Activated naive CD8-positive, alpha-beta T cell treated with anti-CD3 and anti-CD28 coated beads, Interleukin-2, amount 10 ng/mL, durations not matched to agents 7 days and 5 days (primary cell): ENCODE data around the gene CT83. TPM values are rescaled to one million over a fixed set of nuclear protein-coding genes. Genes with fewer than 3 reads are reported as not detected.

Experiments
- ATAC-seq: fragments of 150-1000 bp; cut with Tn5 transposase; one replicate; pipeline ENCODE4 v1.10.0; 2021; ENCODE audit warnings: low read depth, moderate library complexity
- POLR2A ChIA-PET: fragments of 350-600 bp; sonication (Branson Sonifier 250); formaldehyde crosslinking; loops from one replicate; lab custom pipeline; 2021; ENCODE audit warnings: antibody characterized with exemption; lab: Charles Lee
- DNase-seq: peaks from one replicate; pipeline ENCODE4 v3.0.0; 2021
- H3K27ac Mint-ChIP-seq: one replicate; pipeline ENCODE4 v1.8.0; 2022; ENCODE audit warnings: mild to moderate bottlenecking, mixed read lengths
- H3K27me3 Mint-ChIP-seq: one replicate; pipeline ENCODE4 v1.8.0; 2022; ENCODE audit warnings: mild to moderate bottlenecking, moderate library complexity, mixed read lengths
- H3K36me3 Mint-ChIP-seq: one replicate; pipeline ENCODE4 v1.8.0; 2021; ENCODE audit warnings: mild to moderate bottlenecking, mixed read lengths
- H3K4me1 Mint-ChIP-seq: one replicate; pipeline ENCODE4 v1.8.0; 2021; ENCODE audit warnings: mixed read lengths
- H3K4me3 Mint-ChIP-seq: one replicate; pipeline ENCODE4 v1.8.0; 2022; ENCODE audit warnings: mild to moderate bottlenecking, moderate library complexity, mixed read lengths
- H3K9me3 Mint-ChIP-seq: one replicate; pipeline ENCODE4 v1.8.0; 2021; ENCODE audit warnings: mixed read lengths
- total RNA-seq, 2 experiments: library from RNA; stranded (reverse); gene quantifications; one replicate each; pipeline ENCODE4 v1.2.3, GENCODE V29; 2021

The CT83 gene, protein sequence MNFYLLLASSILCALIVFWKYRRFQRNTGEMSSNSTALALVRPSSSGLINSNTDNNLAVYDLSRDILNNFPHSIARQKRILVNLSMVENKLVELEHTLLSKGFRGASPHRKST
- total RNA-seq = not detected

DNA sequence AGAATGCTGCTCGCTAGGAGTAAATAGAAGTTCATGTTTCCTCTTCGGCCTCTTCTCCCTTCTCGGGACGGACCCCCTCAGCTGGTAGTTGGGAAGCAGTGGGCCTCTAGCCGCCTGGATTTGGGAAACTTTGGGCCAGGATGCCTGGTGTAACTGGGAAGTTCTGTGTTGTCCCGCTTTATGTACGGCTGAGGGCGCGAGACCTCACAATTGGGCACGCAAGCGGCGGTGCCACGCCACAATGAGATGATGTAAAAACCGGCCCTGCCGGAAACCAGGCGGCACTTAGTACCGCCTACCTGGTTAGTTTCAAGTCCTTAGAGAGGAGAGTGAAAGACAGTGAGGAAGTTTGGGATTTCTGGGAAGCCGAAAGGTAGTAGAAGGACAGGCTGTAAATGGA lies at the start of gene CT83:
TSS of gene CT83 (minus strand) at position 155 of the 400 bp plus-strand sequence. CDS start at position 35, 120 bp downstream.
- no peaks in the 10 kb centered on the region for H3K36me3 Mint-ChIP-seq
- POLR2A ChIA-PET = no interaction called here
- no peak within 1 kb of the TSS for H3K4me3 Mint-ChIP-seq
- ATAC-seq (no peak), DNase-seq (no peak)
- no peaks in the 10 kb centered on the region for H3K9me3 Mint-ChIP-seq
- H3K27me3 Mint-ChIP-seq = no peaks in the 10 kb centered on the region
- H3K4me1 Mint-ChIP-seq = no peaks in the 10 kb centered on the region
- no peak within 1 kb of the TSS for H3K27ac Mint-ChIP-seq

DNA sequence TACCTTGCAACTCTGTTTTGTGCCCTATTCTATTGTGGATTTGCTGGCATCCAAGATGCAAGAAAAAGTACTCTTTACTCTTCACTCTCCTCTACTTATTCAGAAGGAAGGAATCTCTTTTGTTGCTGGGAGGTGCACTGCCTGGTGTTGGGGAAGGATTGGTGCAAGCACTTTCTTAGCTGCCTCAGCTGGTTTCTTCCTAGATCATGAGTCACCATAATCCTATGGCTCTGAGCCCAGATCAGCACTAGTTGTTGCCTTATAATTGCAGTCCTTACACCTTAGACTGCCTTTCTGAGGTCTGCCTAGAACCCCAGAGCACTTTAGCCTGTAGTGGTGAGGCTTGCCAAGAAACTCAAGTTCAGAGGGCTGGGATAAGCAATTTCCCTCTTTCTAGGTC lies 37.0 kb upstream of the CT83 start:
- H3K4me1 Mint-ChIP-seq = no peaks in the 10 kb centered on the region
- POLR2A ChIA-PET = no interaction called here
- no peak overlapping the region for H3K27ac Mint-ChIP-seq
- no peak overlapping the region for H3K4me3 Mint-ChIP-seq
- no peak for ATAC-seq
- H3K36me3 Mint-ChIP-seq = no peaks in the 10 kb centered on the region
- H3K9me3 Mint-ChIP-seq = no peaks in the 10 kb centered on the region
- no peak for DNase-seq
- no peaks in the 10 kb centered on the region for H3K27me3 Mint-ChIP-seq

DNA sequence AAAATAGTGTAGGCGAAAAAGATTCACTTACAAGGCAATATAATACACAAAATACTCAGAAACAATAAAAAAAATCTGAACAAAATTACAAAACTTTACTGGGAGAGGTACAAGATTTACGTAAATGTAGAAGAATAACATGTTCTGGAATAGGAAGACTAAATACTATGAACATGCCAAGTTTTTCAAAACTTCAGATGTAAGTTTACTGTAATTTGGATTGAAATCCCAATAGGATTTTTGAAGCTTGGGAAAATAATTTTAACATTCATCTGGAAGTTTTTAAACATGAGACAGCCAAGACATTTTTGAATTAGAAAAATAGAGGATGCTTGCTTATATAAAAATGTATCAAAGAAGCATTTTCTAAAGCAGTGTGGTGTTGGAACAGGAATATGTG lies 30.5 kb upstream of the CT83 start:
- Mint-ChIP-seq H3K27ac (no peak overlapping the region), H3K4me1 (no peaks in the 10 kb centered on the region), H3K9me3 (no peaks in the 10 kb centered on the region), H3K36me3 (no peaks in the 10 kb centered on the region), H3K27me3 (no peaks in the 10 kb centered on the region), H3K4me3 (no peak overlapping the region)
- POLR2A ChIA-PET = no interaction called here
- ATAC-seq (no peak), DNase-seq (no peak)

DNA sequence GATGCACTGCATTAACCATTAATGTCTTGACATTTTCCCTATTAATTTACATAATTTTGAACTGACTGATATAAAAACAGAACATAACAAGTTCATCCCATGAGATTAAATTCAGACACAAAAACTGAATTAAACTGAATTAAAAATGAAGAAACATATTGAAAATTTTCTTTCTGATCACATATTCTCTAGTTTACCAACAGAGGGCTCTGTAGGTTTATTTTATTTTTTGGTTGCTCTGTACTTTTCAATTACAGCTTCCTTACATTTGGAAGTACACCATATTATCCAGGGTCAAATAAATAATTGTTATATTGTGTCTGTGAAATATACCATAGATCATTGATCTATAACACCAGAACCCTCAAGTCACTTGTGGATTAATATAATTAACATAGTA lies 27.3 kb upstream of the CT83 start:
- Mint-ChIP-seq H3K27me3 (no peaks in the 10 kb centered on the region), H3K36me3 (no peaks in the 10 kb centered on the region), H3K27ac (no peak overlapping the region), H3K4me3 (no peak overlapping the region), H3K4me1 (no peaks in the 10 kb centered on the region), H3K9me3 (no peaks in the 10 kb centered on the region)
- DNase-seq (no peak), ATAC-seq (no peak)
- POLR2A ChIA-PET = no interaction called here

DNA sequence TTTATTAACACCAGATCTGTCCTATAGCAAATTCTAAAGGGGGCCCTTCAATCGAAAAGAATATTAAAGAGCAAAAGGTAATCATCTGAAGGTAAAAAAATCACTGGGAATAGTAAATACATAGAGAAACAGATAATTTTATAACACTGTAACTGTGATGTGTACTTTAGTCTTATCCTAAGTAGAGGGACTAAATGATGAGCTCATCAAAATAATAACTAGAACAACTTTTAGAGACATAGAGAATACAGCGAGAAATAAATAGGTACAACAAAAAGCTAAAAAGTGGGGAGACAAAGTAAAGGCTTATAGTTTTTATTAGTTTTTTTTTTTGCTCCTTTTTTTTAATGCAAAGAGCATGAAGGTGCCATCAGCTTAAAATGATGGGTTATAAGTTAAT lies 17.3 kb upstream of the CT83 start:
- Mint-ChIP-seq H3K27me3 (no peaks in the 10 kb centered on the region), H3K9me3 (no peaks in the 10 kb centered on the region), H3K36me3 (no peaks in the 10 kb centered on the region), H3K4me1 (no peaks in the 10 kb centered on the region), H3K4me3 (no peak overlapping the region), H3K27ac (no peak overlapping the region)
- POLR2A ChIA-PET = no interaction called here
- no peak for DNase-seq
- no peak for ATAC-seq

DNA sequence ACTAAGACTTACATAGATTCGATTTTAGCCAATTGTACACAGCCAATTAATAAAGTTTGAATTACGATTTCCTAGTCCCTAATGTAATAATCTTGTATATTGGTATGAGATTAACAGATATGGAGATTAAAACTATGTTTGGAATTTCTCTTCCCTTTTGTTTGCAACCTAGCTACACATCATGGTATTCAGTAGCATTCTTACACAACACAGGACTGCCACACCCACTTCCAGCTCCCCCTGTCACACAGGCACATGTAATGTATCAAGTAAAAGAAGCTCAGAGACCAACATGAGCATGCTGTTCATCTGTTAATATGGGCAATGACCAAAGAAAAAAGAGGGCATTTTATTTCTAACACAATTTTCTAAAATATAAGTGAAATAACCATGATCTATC lies 13.6 kb downstream of the CT83 start:
- Mint-ChIP-seq H3K36me3 (no peaks in the 10 kb centered on the region), H3K4me1 (no peaks in the 10 kb centered on the region), H3K4me3 (no peak overlapping the region), H3K27me3 (no peaks in the 10 kb centered on the region), H3K9me3 (no peaks in the 10 kb centered on the region), H3K27ac (no peak overlapping the region)
- no peak for ATAC-seq
- POLR2A ChIA-PET = no interaction called here
- no peak for DNase-seq

DNA sequence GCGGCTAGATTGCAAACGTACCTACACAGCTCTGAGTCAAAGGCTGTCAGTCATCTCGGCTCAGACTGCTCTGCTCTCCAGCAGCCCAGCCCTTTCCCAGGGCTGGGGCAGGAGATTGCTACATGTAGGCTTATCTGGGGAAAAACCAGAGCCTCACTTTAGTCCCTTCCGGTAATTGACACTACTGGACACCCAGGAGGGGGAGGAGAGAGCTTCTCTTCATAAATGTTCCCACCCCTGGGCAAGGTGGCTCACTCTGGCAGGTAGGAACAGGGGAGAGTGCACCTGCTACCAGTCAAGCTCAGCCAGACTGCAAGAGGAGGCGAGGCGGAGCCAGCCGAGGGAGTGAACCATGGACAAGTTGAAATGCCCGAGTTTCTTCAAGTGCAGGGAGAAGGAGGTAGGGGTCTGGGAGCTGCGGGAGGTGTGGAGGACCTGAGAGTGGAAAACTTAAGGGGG lies 26.4 kb downstream of the CT83 start, which contains the start of gene SLC6A14:
TSS of gene SLC6A14 (plus strand) at position 249 of the 459 bp plus-strand sequence. CDS start at position 353, 104 bp downstream.
- no peak for DNase-seq
- Mint-ChIP-seq H3K36me3 (no peaks in the 10 kb centered on the region), H3K4me1 (no peaks in the 10 kb centered on the region), H3K4me3 (no peak within 1 kb of the TSS), H3K27me3 (no peaks in the 10 kb centered on the region), H3K27ac (no peak within 1 kb of the TSS), H3K9me3 (no peaks in the 10 kb centered on the region)
- ATAC-seq = no peak
- POLR2A ChIA-PET = no interaction called here

DNA sequence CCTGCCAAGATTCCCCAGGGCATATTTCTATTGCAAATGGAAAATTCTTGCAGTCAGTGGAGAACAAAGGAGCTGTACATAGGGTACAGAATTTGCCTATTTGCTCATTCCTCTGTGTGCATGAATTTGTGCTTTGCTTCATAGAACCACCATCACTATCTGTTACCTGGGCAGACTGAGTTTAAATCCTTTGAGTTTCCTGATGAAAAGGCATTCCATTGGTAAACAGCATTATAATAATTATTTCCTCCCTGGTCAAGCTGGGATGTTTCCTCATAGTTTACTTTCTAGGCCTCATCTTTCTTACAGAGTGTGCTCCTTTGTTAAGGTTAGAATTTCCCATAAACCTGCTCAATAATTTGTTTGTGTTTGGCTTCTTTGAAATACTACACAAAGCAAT lies 27.2 kb downstream of the CT83 start:
- DNase-seq (no peak), ATAC-seq (no peak)
- Mint-ChIP-seq H3K36me3 (no peaks in the 10 kb centered on the region), H3K4me1 (no peaks in the 10 kb centered on the region), H3K27me3 (no peaks in the 10 kb centered on the region), H3K4me3 (no peak overlapping the region), H3K27ac (no peak overlapping the region), H3K9me3 (no peaks in the 10 kb centered on the region)
- POLR2A ChIA-PET = no interaction called here

DNA sequence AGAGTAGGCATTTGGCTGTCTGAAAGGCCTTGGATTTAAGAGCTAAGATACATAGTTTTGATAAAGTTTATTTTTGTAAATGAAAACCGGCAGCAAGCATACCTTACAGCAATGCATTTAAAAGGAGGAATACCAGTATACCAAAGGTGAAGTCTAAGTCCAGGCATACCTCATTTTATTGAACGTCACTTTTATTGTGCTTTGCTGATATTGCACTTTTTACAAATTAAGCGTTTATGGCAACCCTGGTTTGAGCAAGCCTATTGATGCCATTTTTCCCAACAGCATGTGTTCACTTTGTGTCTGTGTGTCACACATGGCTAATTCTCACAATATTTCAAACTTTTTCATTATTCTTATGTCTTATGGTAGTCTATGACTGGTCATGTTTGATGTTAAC lies 34.8 kb downstream of the CT83 start:
- H3K27ac Mint-ChIP-seq = no peak overlapping the region
- ATAC-seq = no peak
- no peaks in the 10 kb centered on the region for H3K9me3 Mint-ChIP-seq
- POLR2A ChIA-PET = no interaction called here
- H3K4me3 Mint-ChIP-seq = no peak overlapping the region
- H3K4me1 Mint-ChIP-seq = no peaks in the 10 kb centered on the region
- no peaks in the 10 kb centered on the region for H3K27me3 Mint-ChIP-seq
- H3K36me3 Mint-ChIP-seq = no peaks in the 10 kb centered on the region
- DNase-seq = no peak

DNA sequence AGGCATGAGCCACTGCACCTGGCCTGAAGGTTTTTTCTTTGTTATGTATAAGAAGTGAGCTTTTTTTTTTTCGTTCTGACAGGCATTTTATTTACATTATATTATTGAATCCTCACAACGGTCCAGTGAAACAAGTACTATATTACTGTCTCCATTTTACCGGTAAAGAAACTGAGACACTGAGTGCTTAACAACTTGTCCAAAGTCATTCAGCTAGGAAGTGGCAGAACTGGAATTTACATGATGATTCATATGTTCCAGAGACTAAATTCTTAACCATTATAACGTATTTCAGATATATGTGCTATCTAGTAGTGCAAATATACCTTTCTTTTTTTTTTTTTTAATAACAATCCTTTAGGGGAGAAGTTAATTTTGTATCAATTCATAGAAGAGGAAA lies 44.8 kb downstream of the CT83 start:
- ATAC-seq (no peak), DNase-seq (no peak)
- H3K36me3 Mint-ChIP-seq = no peaks in the 10 kb centered on the region
- H3K4me3 Mint-ChIP-seq = no peak overlapping the region
- POLR2A ChIA-PET = no interaction called here
- H3K27ac Mint-ChIP-seq = no peak overlapping the region
- no peaks in the 10 kb centered on the region for H3K4me1 Mint-ChIP-seq
- no peaks in the 10 kb centered on the region for H3K9me3 Mint-ChIP-seq
- no peaks in the 10 kb centered on the region for H3K27me3 Mint-ChIP-seq

DNA sequence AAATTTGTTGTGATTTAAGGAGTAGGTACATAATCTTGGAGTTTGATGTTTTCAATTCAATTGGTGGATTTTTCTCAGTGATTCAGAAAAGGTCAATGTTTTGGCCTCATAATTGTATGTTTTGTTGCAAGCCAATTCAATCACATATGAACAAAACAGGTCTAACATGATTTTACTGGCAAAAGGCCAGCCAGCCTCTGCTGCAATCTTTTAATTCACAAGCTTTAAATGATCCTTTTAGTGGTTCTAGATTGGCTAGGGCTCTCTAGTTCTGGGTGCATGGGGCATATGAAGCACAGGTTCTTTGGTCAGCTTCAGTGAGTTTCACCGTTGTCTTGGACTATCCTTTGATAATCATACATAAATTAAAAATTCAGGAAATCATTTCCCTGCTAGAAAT lies 45.6 kb downstream of the CT83 start:
- DNase-seq (no peak), ATAC-seq (no peak)
- Mint-ChIP-seq H3K27me3 (no peaks in the 10 kb centered on the region), H3K9me3 (no peaks in the 10 kb centered on the region), H3K36me3 (no peaks in the 10 kb centered on the region), H3K27ac (no peak overlapping the region), H3K4me3 (no peak overlapping the region), H3K4me1 (no peaks in the 10 kb centered on the region)
- POLR2A ChIA-PET = no interaction called here

DNA sequence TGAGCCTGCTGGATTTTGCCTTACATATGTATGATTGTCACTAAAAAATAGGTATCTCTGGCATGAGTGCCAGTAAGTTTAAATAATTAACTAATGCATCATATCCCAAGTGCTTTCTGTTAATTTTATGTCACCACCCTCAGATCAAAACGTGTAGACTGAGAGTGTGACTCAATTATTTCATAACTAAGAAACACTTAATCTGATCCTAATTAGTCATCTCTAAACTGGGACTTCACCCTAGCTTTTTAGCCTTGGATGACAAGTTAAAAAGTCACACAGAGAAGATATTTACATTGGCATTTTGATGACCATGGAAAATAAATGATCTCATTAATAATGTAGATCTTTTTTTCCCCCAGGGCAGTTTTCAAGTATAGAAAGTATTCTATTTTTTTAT lies 49.5 kb downstream of the CT83 start:
- Mint-ChIP-seq H3K4me1 (no peaks in the 10 kb centered on the region), H3K27ac (no peak overlapping the region), H3K9me3 (no peaks in the 10 kb centered on the region), H3K27me3 (no peaks in the 10 kb centered on the region), H3K4me3 (no peak overlapping the region), H3K36me3 (no peaks in the 10 kb centered on the region)
- POLR2A ChIA-PET = no interaction called here
- DNase-seq = no peak
- no peak for ATAC-seq
